Panc1 (cell line): ENCODE results near the gene LZTS2. TPM values are rescaled to one million over a fixed set of nuclear protein-coding genes. Genes with fewer than 3 reads are reported as not detected.

Source experiments
- ATAC-seq: fragments of 200-7000 bp; cut with Tn5 transposase; 2 replicates; pipeline ENCODE4 v1.9.1; 2020; ENCODE audit warnings: mild to moderate bottlenecking, moderate library complexity
- BruUV-seq: library from RNA; stranded (reverse); fragments of 400-500 nt; replicated peaks from 2 replicates; lab custom pipeline; 2021; lab: Mats Ljungman, UMichigan
- CTCF ChIA-PET: fragments of 300-600 bp; sonication (Branson Sonifier 250); formaldehyde crosslinking; loops from one replicate; lab custom pipeline; 2022; ENCODE audit warnings: antibody characterized with exemption; lab: Charles Lee
- POLR2A ChIA-PET: fragments of 300-600 bp; sonication (Branson Sonifier 250); formaldehyde crosslinking; loops from one replicate; lab custom pipeline; 2022; ENCODE audit warnings: antibody characterized with exemption; lab: Charles Lee
- DNase-seq: peaks from one replicate; pipeline ENCODE4 v3.0.0-alpha.2; 2010; ENCODE audit warnings: low read depth, low spot score
- H3K27ac ChIP-seq: 2 replicates; pipeline ENCODE4 v1.5.1; 2011; ENCODE audit warnings: mild to moderate bottlenecking, low read length, inconsistent platforms
- H3K27me3 ChIP-seq: fragments of 200-500 bp; sonication (Bioruptor generic); 2 replicates; pipeline ENCODE4 v1.6.0; 2014; ENCODE audit warnings: low read length, inconsistent platforms; ENCODE audit not compliant: control insufficient read depth, insufficient read depth
- H3K36me3 ChIP-seq: fragments of 200-500 bp; sonication (Bioruptor generic); 2 replicates; pipeline ENCODE4 v1.5.1; 2014; ENCODE audit warnings: inconsistent platforms, mild to moderate bottlenecking, low read length, moderate library complexity; ENCODE audit not compliant: control insufficient read depth, insufficient read depth
- H3K4me1 ChIP-seq: 2 replicates; pipeline ENCODE4 v1.5.1; 2011; ENCODE audit warnings: inconsistent platforms, mild to moderate bottlenecking, low read length, moderate library complexity; ENCODE audit not compliant: control insufficient read depth, insufficient read depth
- H3K4me3 ChIP-seq, 2 experiments: 2 replicates each; pipeline ENCODE4 v1.5.1; 2011 to 2012; ENCODE audit warnings: low read depth in 2 of 2, low read length in 2 of 2, mild to moderate bottlenecking in 2 of 2, inconsistent platforms in 1 of 2, moderate library complexity in 1 of 2
- H3K9me3 ChIP-seq: fragments of 200-500 bp; sonication (Bioruptor generic); 2 replicates; pipeline ENCODE4 v1.5.1; 2014; ENCODE audit warnings: low read depth, mild to moderate bottlenecking, inconsistent platforms, low read length, moderate library complexity; ENCODE audit not compliant: control insufficient read depth, insufficient read depth
- CTCF ChIP-seq: fragments of 450-650 bp; IDR thresholded peaks from 2 replicates; pipeline ENCODE4 v1.5.1; 2017; ENCODE audit warnings: mild to moderate bottlenecking
- POLR2AphosphoS5 ChIP-seq: IDR thresholded peaks from 2 replicates; pipeline ENCODE4 v1.6.1; 2012; ENCODE audit warnings: mild to moderate bottlenecking, low read depth, low read length, moderate library complexity
- REST ChIP-seq, 2 experiments: IDR thresholded peaks; 2 replicates each; pipeline ENCODE4 v1.6.1; 2011 to 2012; ENCODE audit warnings: low read depth in 2 of 2, control low read depth in 1 of 2, low read length in 1 of 2, mild to moderate bottlenecking in 1 of 2, moderate library complexity in 1 of 2; ENCODE audit not compliant: insufficient read depth in 1 of 2
- SIN3A ChIP-seq: IDR thresholded peaks from 2 replicates; pipeline ENCODE4 v1.6.1; 2012; ENCODE audit warnings: low read depth, mild to moderate bottlenecking, low read length, moderate library complexity, borderline replicate concordance; ENCODE audit not compliant: insufficient read depth
- TCF7L2 ChIP-seq: IDR thresholded peaks from 2 replicates; pipeline ENCODE4 v1.6.1; 2011; ENCODE audit warnings: mild to moderate bottlenecking, low read depth, low read length, inconsistent platforms
- in situ Hi-C: cut with HindIII; loops from 2 replicates; pipeline ENCODE4 v1.10.0; 2016; ENCODE audit warnings: low sequenced_read_pairs, low pct_unique_long_range_greater_than_20kb
- intact Hi-C: fragments of 100-400 bp; cut with micrococcal nuclease; formaldehyde crosslinking; loops from one replicate; pipeline ENCODE4 v1.10.0; 2022; ENCODE audit not compliant: unreplicated experiment
- total RNA-seq: library from RNA; stranded (reverse); gene quantifications from one replicate; pipeline ENCODE4 v1.2.1, GENCODE V29; 2021; ENCODE audit not compliant: unreplicated experiment

LZTS2 gene
- total RNA-seq, 1 experiment from 2014 or later = 65.5 TPM

- POLR2A ChIA-PET = interaction anchor here (0.8 to 1.4 kb wide), 5 partner anchors 9 to 24 kb away, joined by 3 to 7 read pairs (median 4); partner anchors contain the start of genes PDZD7 and SFXN3
- Histone ChIP-seq H3K4me3 (peak overlapping the region; percentile 64 to 69), H3K4me1 (peaks cover 25% of the 10 kb centered on the region), H3K27ac (peak overlapping the region; percentile 99), H3K36me3 (no peaks in the 10 kb centered on the region), H3K27me3 (no peaks in the 10 kb centered on the region), H3K9me3 (no peaks in the 10 kb centered on the region)
- intact Hi-C loops = loop anchor here (10.0 kb wide), 1 partner anchor 102 kb away; no protein-coding TSS in a partner anchor
- CTCF ChIA-PET = interaction anchor here (0.6 to 4.6 kb wide), 15 partner anchors 8 to 99 kb away, joined by 3 to 49 read pairs (median 6); partner anchors contain the start of genes KAZALD1, PDZD7 and SFXN3
- no peak for TF ChIP-seq TCF7L2
- no peak for TF ChIP-seq SIN3A
- TF ChIP-seq REST (IDR thresholded peaks at IDR 0.05; ENCODE audit: insufficient read depth in 1 of 2, low read depth in 2 of 2, low read length in 1 of 2) = 0 out of 4 replicates have a peak, but pooled peaks of 1 of the 2 experiments have one; percentile 16
- peak; percentile 85 for TF ChIP-seq POLR2AphosphoS5
- no peak for TF ChIP-seq CTCF
- in situ Hi-C loops = no loop called here
- ATAC-seq (peak; percentile 97), DNase-seq (peak; percentile 97)
- BruUV-seq = TSS peak; percentile 97
These were observed 43.2 kb downstream of the LZTS2 start for GRCh38 chr10:101042667-101043362.

GRCh38 chr10:101043363-101043707, 43.7 kb downstream of the LZTS2 start:
- ChIA-PET CTCF (interaction anchor here (0.6 to 4.6 kb wide), 14 partner anchors 8 to 120 kb away, joined by 3 to 49 read pairs (median 6); partner anchors contain the start of genes KAZALD1, PDZD7 and SFXN3), POLR2A (interaction anchor here (0.9 to 1.4 kb wide), 3 partner anchors 9 to 23 kb away, joined by 3 to 7 read pairs (median 5); partner anchors contain the start of genes PDZD7 and SFXN3)
- intact Hi-C loops = loop anchor here (10.0 kb wide), 1 partner anchor 101 kb away; no protein-coding TSS in a partner anchor
- Histone ChIP-seq H3K27me3 (no peaks in the 10 kb centered on the region), H3K4me3 (peak overlapping the region; percentile 64 to 69), H3K27ac (peak overlapping the region; percentile 99), H3K4me1 (peaks cover 25% of the 10 kb centered on the region), H3K9me3 (no peaks in the 10 kb centered on the region), H3K36me3 (no peaks in the 10 kb centered on the region)
- DNase-seq (no peak), ATAC-seq (peak; percentile 3; the same call in 1 of the 2 replicates)
- TF ChIP-seq SIN3A (no peak), POLR2AphosphoS5 (no peak), REST (IDR thresholded peaks at IDR 0.05; ENCODE audit: insufficient read depth in 1 of 2, low read depth in 2 of 2, low read length in 1 of 2) (no peak), CTCF (no peak), TCF7L2 (no peak)
- in situ Hi-C loops = no loop called here
- BruUV-seq = TSS peak; percentile 95
